Retinal pigment epithelial cell (primary cell): Measurements from ENCODE around the gene NATD1.
A peak's percentile ranks its signal among the peaks of the same experiment; 100 is the strongest.

Experiments used
- DNase-seq: peaks from one replicate; pipeline ENCODE4 v3.0.0-alpha.2; 2010; ENCODE audit warnings: low read depth
- H3K4me3 ChIP-seq: 2 replicates; pipeline ENCODE4 v1.5.1; 2011; ENCODE audit warnings: mild to moderate bottlenecking, low read length, control low read depth, moderate library complexity
- TF ChIP-seq, protein P1 (sequence below): conservative IDR thresholded peaks from 2 replicates; pipeline ENCODE4 v1.5.1; 2011; ENCODE audit warnings: low read depth, low read length, control low read depth, inconsistent platforms

Gene NATD1

DNA sequence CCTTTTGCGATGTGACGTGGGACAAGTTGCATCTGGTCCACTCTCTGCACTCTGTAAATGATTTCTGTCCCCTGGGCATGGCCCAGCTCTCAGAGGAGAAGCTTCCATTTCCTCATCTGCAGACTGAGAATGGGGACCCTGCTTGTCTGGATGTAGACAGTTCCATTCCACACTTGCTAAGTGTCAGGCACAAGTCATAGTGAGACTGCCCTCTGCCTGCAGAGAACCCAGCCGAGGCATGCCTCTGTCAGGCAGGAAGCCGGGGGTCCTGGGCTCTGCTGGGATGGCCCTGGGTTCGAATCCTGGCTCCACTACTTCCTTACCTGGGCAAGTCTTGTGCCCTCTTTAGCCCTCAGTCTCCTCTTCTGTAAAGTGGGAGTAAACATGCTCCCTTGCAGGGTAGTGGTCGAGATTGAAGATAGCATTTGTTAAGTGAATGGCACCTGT is 35.4 kb upstream of the NATD1 start:
- TF ChIP-seq, protein P1, sequence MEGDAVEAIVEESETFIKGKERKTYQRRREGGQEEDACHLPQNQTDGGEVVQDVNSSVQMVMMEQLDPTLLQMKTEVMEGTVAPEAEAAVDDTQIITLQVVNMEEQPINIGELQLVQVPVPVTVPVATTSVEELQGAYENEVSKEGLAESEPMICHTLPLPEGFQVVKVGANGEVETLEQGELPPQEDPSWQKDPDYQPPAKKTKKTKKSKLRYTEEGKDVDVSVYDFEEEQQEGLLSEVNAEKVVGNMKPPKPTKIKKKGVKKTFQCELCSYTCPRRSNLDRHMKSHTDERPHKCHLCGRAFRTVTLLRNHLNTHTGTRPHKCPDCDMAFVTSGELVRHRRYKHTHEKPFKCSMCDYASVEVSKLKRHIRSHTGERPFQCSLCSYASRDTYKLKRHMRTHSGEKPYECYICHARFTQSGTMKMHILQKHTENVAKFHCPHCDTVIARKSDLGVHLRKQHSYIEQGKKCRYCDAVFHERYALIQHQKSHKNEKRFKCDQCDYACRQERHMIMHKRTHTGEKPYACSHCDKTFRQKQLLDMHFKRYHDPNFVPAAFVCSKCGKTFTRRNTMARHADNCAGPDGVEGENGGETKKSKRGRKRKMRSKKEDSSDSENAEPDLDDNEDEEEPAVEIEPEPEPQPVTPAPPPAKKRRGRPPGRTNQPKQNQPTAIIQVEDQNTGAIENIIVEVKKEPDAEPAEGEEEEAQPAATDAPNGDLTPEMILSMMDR, result peak; percentile 6
- H3K4me3 ChIP-seq, result no peak overlapping the region
- DNase-seq, result no peak

DNA sequence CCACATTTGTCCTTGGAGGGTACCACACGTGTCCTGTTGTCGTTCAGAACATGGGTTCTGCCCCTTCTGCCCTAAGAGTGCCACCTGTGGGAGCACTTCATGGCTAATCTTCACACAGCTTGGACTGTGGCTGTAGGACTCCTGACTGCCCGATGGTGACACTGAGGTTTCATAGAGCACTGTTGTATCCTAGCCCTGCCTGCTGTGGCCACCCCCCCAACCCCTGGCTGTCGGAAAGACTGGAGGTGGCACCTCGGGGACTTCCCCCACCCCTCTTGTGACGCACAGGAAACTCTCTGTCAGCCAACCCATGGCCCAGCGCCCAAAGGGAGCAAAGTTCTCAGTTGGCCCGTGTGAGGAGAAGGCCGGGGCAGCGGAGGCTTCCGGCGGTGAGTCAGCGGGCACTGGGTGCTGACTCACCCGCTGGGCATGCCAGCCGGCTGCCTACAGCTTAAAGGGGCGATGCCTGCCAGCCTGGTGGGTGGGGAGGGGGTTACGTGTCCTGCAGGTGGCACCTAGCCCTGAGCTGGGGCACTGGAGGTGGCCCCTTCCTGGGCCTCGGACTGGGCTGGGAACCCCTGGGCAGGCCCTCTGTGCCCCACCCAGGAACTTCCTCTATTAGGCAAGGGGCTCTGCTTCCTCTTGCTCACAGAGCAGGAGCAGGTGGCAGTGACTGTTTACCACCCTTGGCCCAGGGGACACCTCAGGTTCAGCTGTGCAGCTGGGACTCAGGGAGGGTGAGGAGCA is 34.7 kb upstream of the NATD1 start:
- peak; percentile 94 for DNase-seq
- H3K4me3 ChIP-seq, result peak overlapping the region; percentile 97
- TF ChIP-seq, protein P1, result peak; percentile 11

- no peak for DNase-seq
- peak overlapping the region; percentile 97 for H3K4me3 ChIP-seq
- TF ChIP-seq, protein P1, result no peak
These were observed 33.9 kb upstream of the NATD1 start for GRCh38 chr17:21286909-21287702.

- TF ChIP-seq, protein P1, result no peak
- DNase-seq, result peak; percentile 94
- H3K4me3 ChIP-seq, result peak overlapping the region; percentile 97
These were observed 33.0 kb upstream of the NATD1 start for GRCh38 chr17:21286066-21286770.

DNA sequence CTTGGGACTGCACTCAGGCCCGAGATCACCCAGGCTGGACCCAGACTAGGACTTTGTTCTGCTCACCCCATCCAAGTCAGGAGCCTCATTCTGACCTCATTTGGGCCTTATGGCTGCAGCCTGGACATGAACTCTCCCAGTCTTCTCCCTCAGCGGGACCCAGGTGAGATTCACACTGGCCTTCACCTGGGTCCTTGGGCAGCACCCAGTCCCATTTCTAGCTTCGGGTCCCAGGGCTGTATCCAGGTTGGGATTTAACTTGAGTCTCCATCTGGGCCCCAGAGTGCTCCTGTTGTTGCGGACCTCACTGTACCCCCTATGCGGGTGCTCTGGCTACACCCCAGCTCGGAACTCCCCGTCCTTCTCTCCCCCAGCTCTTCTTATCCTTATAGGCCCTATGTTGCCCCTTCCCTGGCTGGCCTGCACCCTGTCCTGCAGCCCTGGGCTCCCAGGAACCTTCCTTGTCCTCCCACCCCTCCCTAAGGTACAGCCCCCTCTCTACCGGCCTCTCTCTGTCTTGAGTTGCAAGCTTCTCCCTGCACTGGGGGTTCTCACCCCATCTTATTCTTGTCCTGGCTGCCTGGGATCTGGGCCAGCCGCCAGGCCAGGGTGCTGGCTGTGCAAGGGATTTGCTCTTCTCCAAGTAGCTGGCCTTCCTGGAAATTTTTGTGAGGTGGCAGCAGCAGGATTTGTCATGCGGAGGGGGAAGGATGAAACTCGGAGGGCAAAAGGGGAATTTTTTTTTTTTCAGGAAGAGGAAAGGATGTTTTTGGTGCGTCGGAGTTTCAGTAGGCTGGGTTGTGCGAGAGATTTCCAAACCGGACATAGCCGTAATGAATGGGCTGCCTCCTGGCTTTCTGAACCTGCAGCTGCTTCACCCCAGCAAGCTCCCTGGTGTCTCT is 32.2 kb upstream of the NATD1 start:
- DNase-seq, result no peak
- H3K4me3 ChIP-seq, result peak overlapping the region; percentile 97
- TF ChIP-seq, protein P1, result no peak
